CD4-positive, alpha-beta T cell treated with Interleukin-6 at 100 ng/mL for 8 hours (primary cell): Measurements from ENCODE around the gene UBXN6.

Source experiments
- DNase-seq: peaks from one replicate; pipeline ENCODE4 v3.0.0-alpha.2; 2020; ENCODE audit warnings: mixed read lengths, low spot score

The UBXN6 gene, protein sequence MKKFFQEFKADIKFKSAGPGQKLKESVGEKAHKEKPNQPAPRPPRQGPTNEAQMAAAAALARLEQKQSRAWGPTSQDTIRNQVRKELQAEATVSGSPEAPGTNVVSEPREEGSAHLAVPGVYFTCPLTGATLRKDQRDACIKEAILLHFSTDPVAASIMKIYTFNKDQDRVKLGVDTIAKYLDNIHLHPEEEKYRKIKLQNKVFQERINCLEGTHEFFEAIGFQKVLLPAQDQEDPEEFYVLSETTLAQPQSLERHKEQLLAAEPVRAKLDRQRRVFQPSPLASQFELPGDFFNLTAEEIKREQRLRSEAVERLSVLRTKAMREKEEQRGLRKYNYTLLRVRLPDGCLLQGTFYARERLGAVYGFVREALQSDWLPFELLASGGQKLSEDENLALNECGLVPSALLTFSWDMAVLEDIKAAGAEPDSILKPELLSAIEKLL

GRCh38 chr19:4457654-4458395, at the start of gene UBXN6:
TSS of gene UBXN6 (minus strand) at chr19:4457794. CDS start at chr19:4457697, 97 bp downstream.
- peak; percentile 99 for DNase-seq

DNA sequence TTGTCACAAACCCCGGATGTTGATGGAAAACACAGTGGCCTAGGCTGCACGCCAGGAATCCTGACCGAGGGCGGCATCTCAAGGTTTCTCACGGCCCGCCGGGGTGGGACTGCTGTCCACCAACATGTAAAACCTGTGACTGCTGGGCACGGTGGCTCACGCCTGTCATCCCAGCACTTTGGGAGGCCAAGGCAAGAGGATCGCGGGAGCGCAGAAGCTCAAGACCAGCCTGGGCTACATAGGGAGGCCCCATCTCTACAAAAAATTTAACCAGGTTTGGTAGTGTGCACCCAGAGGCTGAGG, 49.5 kb upstream of the UBXN6 start:
- DNase-seq, result no peak

DNA sequence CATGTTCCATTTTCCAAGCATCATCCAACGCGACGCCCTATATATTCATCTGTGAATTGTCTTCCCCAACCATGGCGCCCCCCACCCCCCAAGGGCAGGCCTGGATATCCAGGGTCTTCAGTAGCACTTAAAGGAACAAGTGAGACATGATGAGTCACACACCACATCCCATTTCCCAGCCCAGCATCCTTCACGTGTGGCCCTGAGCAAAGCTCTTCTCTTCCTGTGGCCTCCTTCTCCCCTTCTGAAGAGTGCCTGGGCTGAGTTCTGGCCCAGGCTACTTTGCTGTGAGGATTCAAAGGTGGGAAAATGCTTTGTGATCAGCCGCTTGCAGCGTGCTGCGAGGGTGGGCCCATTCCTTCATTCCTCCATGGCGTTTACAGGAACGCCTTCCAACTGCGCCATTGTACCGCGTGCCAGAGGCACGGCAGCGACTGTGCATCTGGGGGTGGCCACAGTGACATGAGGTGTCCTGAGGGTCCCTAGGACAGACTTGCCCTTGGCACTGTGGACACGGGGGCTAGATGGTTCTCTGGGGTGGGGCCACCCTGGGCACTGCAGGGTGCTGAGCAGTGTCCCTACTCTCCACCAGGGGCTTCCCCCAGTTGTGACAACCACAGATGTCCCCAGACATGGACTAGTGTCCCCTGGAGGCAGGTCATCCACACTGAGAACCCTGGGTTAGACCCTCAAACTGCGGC, 49.0 kb upstream of the UBXN6 start:
- DNase-seq, result no peak

GRCh38 chr19:4505570-4506448, 48.2 kb upstream of the UBXN6 start:
- no peak for DNase-seq

GRCh38 chr19:4504891-4505569, 47.4 kb upstream of the UBXN6 start:
- no peak for DNase-seq

DNA sequence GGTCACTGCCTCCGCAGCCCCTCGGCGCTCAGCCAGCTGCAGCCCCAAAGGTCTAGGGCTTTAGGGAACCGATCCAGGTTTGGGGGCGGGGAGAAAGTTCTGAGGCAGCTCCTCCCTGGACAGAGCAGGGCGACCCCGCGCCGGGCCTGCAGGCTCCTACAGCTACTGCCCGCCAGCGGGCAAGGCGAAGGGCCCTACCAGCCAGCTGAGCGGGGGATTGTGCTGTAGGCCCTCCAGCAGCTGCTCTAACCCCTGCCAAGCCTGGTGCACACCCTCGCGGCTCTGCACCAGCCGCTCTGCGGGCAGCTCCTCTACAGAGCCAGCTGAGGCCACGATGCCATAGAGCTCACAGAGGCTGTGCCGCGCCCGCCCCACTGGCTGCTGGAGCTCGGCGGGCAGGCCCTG, 46.7 kb upstream of the UBXN6 start:
- DNase-seq, result no peak

DNA sequence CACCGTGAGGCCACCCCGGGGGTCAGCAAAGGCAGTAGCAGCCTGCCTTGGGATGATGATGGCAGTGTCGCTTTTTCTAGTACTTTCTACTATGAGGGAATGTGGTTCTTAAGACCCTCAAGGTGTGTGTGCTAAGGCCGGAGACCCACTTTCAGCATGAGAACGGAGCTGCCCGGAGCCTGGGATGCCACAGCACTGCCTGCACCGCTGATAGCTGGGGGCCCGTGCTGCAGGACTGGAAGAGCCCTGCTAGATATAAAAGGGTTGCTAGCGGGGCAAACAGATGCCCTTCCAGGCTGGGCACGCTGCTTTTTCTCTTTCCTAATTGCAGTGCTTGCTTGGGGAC, 46.2 kb upstream of the UBXN6 start:
- DNase-seq, result no peak

GRCh38 chr19:4503132-4503824, 45.7 kb upstream of the UBXN6 start:
- DNase-seq, result no peak

- no peak for DNase-seq
Observed at GRCh38 chr19:4502282-4503131, 44.9 kb upstream of the UBXN6 start.

- no peak for DNase-seq
Observed at GRCh38 chr19:4501691-4502090, 44.1 kb upstream of the UBXN6 start.

- no peak for DNase-seq
Observed at GRCh38 chr19:4500841-4501591, 43.4 kb upstream of the UBXN6 start.

GRCh38 chr19:4499855-4500254, 42.3 kb upstream of the UBXN6 start:
- no peak for DNase-seq

DNA sequence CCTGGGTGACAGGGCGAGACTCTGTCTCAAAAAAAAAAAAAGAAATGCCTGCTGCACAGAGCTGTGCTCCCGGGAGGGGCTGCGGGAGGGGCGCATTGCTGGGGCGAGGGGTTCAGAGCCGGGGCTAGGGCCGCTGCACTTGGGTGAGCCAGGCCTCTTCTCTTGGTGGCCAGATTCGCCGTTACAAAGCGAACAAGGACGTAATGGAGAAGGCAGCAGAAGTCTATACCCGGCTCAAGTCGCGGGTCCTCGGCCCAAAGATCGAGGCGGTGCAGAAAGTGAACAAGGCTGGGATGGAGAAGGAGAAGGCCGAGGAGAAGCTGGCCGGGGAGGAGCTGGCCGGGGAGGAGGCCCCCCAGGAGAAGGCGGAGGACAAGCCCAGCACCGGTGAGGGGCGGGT, 41.7 kb upstream of the UBXN6 start:
- DNase-seq, result no peak

GRCh38 chr19:4498694-4499093, 41.1 kb upstream of the UBXN6 start:
- DNase-seq, result no peak

- no peak for DNase-seq
Observed at GRCh38 chr19:4497770-4498389, 40.3 kb upstream of the UBXN6 start.

- DNase-seq, result no peak
Observed at GRCh38 chr19:4496304-4496703, 38.7 kb upstream of the UBXN6 start.

DNA sequence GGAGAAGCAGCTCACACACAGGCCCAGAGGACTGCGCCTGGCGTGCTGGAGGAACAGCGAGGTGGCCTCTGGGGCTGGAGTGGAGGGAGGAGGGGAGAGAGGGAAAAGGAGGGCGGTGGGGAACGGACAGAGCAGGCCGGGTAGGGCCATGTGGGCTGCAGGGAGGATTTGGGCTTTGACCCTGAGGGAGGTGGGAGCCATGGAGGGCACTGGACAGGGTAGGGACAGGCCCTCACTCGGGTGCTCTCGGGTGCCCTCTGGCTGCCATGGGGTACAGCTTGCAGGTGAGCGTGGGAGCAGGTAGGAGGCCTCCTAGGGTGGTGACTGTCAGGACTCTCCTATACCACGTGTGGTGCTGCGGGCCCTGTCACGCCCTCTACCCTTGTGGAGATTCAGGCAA, 37.9 kb upstream of the UBXN6 start:
- no peak for DNase-seq

DNA sequence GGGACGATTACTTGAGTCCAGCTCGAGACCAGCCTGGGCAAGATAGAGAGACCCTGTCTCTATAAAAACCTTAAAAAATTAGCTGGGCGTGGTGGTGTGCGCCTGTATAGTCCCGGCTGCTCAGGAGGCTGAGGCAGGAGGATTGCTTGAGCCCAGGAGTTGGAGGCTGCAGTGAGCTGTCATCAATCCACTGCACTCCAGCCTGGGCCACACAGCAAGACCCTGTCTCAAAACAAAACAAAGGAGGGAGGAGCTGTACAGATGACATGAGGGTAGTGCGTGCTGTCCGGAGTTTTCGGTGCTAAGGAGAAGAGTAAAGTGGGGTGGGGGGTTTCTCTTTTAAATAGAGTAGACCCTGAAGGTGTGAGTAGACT, 37.1 kb upstream of the UBXN6 start:
- DNase-seq, result no peak
